Ascending aorta (tissue), 2 donors: Measurements from ENCODE around the gene NFAM1. TPM values are rescaled to one million over a fixed set of nuclear protein-coding genes. Genes with fewer than 3 reads are reported as not detected.

Source experiments
- DNase-seq, 2 donors: peaks; one replicate each; pipeline ENCODE4 v3.0.0-alpha.2; 2019; ENCODE audit warnings: low spot score in 2 of 2
- H3K27ac ChIP-seq, 2 donors: fragments of 200-600 bp; sonication (generic); one replicate each; pipeline ENCODE4 v1.5.1; 2016 to 2017; ENCODE audit warnings: mild to moderate bottlenecking in 1 of 2
- H3K27me3 ChIP-seq: fragments of 200-600 bp; sonication (generic); one replicate; pipeline ENCODE4 v1.5.1; 2017
- H3K36me3 ChIP-seq, 2 donors: fragments of 200-600 bp; sonication (generic); one replicate each; pipeline ENCODE4 v1.5.1; 2016
- H3K4me1 ChIP-seq, 2 donors: fragments of 200-600 bp; sonication (generic); one replicate each; pipeline ENCODE4 v1.5.1; 2016 to 2017; ENCODE audit warnings: mild to moderate bottlenecking in 1 of 2
- H3K4me3 ChIP-seq, 2 donors: fragments of 200-600 bp; sonication (generic); one replicate each; pipeline ENCODE4 v1.5.1; 2016 to 2017; ENCODE audit warnings: mild to moderate bottlenecking in 1 of 2
- H3K9me3 ChIP-seq, 2 donors: fragments of 200-600 bp; sonication (generic); one replicate each; pipeline ENCODE4 v1.5.1; 2016
- CTCF ChIP-seq, 3 experiments: fragments of 200-600 bp in 2 of 3; fragments of 450-650 bp in 1 of 3; sonication (generic) in 2 of 3; IDR thresholded peaks; one replicate each; pipeline ENCODE4 v1.5.1; 2016 to 2019; ENCODE audit warnings: antibody characterized with exemption in 3 of 3, mild to moderate bottlenecking in 1 of 3, moderate library complexity in 1 of 3
- intact Hi-C: fragments of 100-400 bp; cut with DNase I; formaldehyde crosslinking; loops from one replicate; pipeline ENCODE4 v1.15.1; 2023
- total RNA-seq: library from RNA; depleted of rRNA; stranded (reverse); fragments of >200 nt; gene quantifications from one replicate; pipeline ENCODE4 v1.1.0, GENCODE V29; 2016

Gene NFAM1
- total RNA-seq, 1 donor from 2014 or later = 1.5 TPM

GRCh38 chr22:42434748-42435425 is 2.7 kb upstream of the NFAM1 start:
- Histone ChIP-seq H3K4me3 (no peak overlapping the region), H3K9me3 (no peaks in the 10 kb centered on the region), H3K27me3 (no peaks in the 10 kb centered on the region), H3K36me3 (no peaks in the 10 kb centered on the region), H3K4me1 (peaks cover 0 to 13% of the 10 kb centered on the region in 2 donors), H3K27ac (no peak overlapping the region)
- TF ChIP-seq CTCF (IDR thresholded peaks at IDR 0.05) = no peak
- intact Hi-C loops = loop anchor here (5.0 kb wide), 2 partner anchors 68 to 468 kb away; partner anchors contain the start of gene SEPTIN3
- no peak for DNase-seq

- no peak overlapping the region for H3K4me3 ChIP-seq
- H3K27me3 ChIP-seq = no peaks in the 10 kb centered on the region
- intact Hi-C loops = no loop called here
- no peak for TF ChIP-seq CTCF (IDR thresholded peaks at IDR 0.05)
- DNase-seq = no peak
- H3K9me3 ChIP-seq = no peaks in the 10 kb centered on the region
- H3K36me3 ChIP-seq = no peaks in the 10 kb centered on the region
- H3K4me1 ChIP-seq = peaks cover 0 to 8% of the 10 kb centered on the region in 2 donors
- H3K27ac ChIP-seq = no peak overlapping the region
These were observed 1.8 kb upstream of the NFAM1 start for GRCh38 chr22:42433754-42434682.

- H3K27ac ChIP-seq = no peak overlapping the region
These were observed 615 bp upstream of the NFAM1 start for GRCh38 chr22:42432818-42433217.

GRCh38 chr22:42431401-42432019 is 693 bp downstream of the NFAM1 start:
- H3K36me3 ChIP-seq = no peaks in the 10 kb centered on the region
- peaks cover 0 to 3% of the 10 kb centered on the region in 2 donors for H3K4me1 ChIP-seq
- TF ChIP-seq CTCF (IDR thresholded peaks at IDR 0.05) = no peak
- no peaks in the 10 kb centered on the region for H3K27me3 ChIP-seq
- H3K9me3 ChIP-seq = no peaks in the 10 kb centered on the region
- intact Hi-C loops = no loop called here
- peak overlapping the region in 1 of 2 donors; percentile 38 for H3K4me3 ChIP-seq
- H3K27ac ChIP-seq = no peak overlapping the region
- no peak for DNase-seq

More at GRCh38 chr22:42432818-42433217, 615 bp upstream of the NFAM1 start:
- intact Hi-C loops = no loop called here
- Histone ChIP-seq H3K27me3 (no peaks in the 10 kb centered on the region), H3K4me3 (no peak overlapping the region), H3K36me3 (no peaks in the 10 kb centered on the region), H3K9me3 (no peaks in the 10 kb centered on the region), H3K4me1 (peaks cover 0 to 6% of the 10 kb centered on the region in 2 donors)
- DNase-seq = no peak
- TF ChIP-seq CTCF (IDR thresholded peaks at IDR 0.05) = no peak

GRCh38 chr22:42430528-42431125 is 1.6 kb downstream of the NFAM1 start:
- intact Hi-C loops = no loop called here
- no peak for TF ChIP-seq CTCF (IDR thresholded peaks at IDR 0.05)
- no peak overlapping the region for H3K27ac ChIP-seq
- no peak overlapping the region for H3K4me3 ChIP-seq
- peaks cover 0 to 3% of the 10 kb centered on the region in 2 donors for H3K4me1 ChIP-seq
- H3K36me3 ChIP-seq = no peaks in the 10 kb centered on the region
- H3K9me3 ChIP-seq = no peaks in the 10 kb centered on the region
- H3K27me3 ChIP-seq = no peaks in the 10 kb centered on the region
- no peak for DNase-seq
